ENCODE measurements around the gene SCYL3. TPM values are rescaled to one million over a fixed set of nuclear protein-coding genes. Genes with fewer than 3 reads are reported as not detected.

Gene SCYL3
- total RNA-seq, 2 experiments from 2014 or later, result 11.0 to 12.0 TPM

DNA sequence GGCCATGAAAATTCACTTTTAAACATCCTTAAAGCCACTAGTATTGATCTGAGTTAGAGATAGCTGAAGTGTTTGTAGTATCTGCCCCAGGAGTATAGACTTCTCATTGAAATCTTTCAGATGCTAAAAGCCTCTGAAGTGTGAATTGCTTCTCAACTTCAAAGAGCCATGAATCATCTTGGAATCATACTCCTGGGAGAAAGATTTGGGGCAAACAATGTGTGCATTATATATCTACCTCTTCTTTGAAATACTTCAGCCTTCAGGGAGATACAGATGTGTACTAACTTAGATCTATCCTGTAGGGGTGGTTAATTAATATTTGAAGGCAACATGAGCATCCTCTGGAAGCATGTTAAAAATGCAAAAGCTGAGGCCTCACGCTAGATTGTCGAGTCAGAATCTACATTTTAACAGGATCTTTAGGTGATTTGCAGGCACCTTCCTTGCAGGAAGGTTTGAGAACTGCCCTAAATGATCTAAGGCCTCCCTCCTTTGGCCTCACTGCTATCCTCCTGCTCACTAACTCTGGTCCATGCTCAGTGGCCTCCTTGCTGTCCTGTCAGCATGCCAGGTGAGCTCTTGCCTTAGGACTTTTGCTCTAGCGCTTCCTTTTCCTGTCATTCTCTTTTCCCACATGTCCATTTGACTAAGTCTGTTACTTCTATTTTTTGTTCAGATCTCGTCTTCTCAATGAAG lies 6.0 kb upstream of the SCYL3 start:
- Mint-ChIP-seq H3K27ac (no peak overlapping the region), H3K27me3 (peaks cover 5% of the 10 kb centered on the region), H3K4me1 (peaks cover 22% of the 10 kb centered on the region), H3K4me3 (no peak overlapping the region), H3K9me3 (ENCODE audit: low read depth) (no peaks in the 10 kb centered on the region), H3K36me3 (ENCODE audit: low read depth) (no peaks in the 10 kb centered on the region)
- no peak for DNase-seq
- ChIA-PET POLR2A (interaction anchor here (0.6 kb wide), 1 partner anchor 171 kb away, joined by 3 read pairs; no protein-coding TSS in a partner anchor), CTCF (interaction anchor here (1.0 kb wide), 1 partner anchor 12 kb away, joined by 4 read pairs; no protein-coding TSS in a partner anchor)
- intact Hi-C loops (cut with DNase I, micrococcal nuclease), result loop anchor here (10.0 kb wide), 3 partner anchors 635 to 1885 kb away; partner anchors contain the start of genes FMO4 (in 1 of the 2), GORAB (in 1 of the 2) and METTL13 (in 1 of the 2)
- no peak for ATAC-seq

DNA sequence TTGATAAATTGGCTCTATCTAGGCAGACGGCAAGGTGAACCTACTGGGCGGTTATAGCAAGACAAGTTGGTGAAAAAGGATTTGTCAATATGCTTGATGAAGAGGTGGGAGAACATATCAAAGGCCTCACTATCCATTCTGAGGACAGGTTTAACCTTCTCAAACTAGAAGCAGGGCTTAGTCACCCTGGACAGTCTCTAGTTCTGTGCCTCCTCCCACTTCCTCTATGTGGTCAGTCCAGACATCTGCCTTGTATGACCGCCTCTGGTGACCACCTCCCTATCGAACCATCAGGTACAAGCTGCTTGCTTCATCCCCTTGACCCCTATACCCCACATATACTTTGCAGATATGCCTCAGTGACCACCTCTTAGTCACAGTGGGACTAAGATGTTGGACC lies 2.3 kb upstream of the SCYL3 start:
- no peak for DNase-seq
- no peak for ATAC-seq
- Mint-ChIP-seq H3K36me3 (ENCODE audit: low read depth) (peaks cover 8% of the 10 kb centered on the region), H3K4me3 (no peak overlapping the region), H3K27ac (no peak overlapping the region), H3K9me3 (ENCODE audit: low read depth) (no peaks in the 10 kb centered on the region), H3K27me3 (peaks cover 3% of the 10 kb centered on the region), H3K4me1 (peaks cover 24% of the 10 kb centered on the region)
- CTCF ChIA-PET, result interaction anchor here (0.6 kb wide), 1 partner anchor 773 kb away, joined by 3 read pairs; no protein-coding TSS in a partner anchor
- POLR2A ChIA-PET, result no interaction called here
- intact Hi-C loops (cut with DNase I, micrococcal nuclease), result loop anchor here (10.0 kb wide), 3 partner anchors 639 to 1889 kb away; partner anchors contain the start of genes FMO4 (in 1 of the 2), GORAB (in 1 of the 2) and METTL13 (in 1 of the 2)

DNA sequence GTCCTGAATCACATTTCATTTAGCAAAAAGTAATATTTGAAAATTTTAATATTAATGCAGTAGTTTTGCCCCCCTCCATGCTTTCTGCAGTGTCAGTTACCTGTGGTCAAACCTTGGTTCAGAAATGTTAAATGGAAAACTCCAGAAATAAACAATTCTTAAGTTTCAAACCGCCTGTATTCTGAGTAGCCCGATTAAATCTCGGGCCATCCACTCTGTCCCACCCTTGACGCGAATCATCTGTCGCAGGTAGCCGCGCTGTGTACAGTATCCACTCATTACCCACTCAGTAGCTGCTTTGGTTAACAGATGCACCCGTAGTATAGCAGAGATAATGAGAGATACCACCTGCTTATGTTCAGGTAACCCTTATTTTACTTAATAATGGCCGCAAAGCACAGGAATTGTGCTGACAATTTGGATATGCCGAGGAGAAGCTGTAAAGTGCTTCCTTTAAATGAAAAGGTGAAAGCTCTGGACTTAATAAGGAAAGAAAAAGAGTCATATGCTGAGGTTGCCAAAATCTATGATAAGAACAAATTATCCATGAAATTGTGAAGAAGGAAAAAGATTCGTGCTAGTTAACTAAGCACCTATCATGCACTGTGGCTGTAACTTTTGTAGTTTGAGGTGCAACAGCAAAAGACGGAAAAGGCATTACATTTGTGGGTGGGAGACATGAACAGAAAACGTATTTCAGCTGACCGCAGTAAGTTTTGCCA lies 889 bp upstream of the SCYL3 start:
- Mint-ChIP-seq H3K36me3 (ENCODE audit: low read depth) (peaks cover 11% of the 10 kb centered on the region), H3K4me3 (peak overlapping the region; percentile 80), H3K4me1 (peaks cover 36% of the 10 kb centered on the region), H3K27me3 (no peaks in the 10 kb centered on the region), H3K9me3 (ENCODE audit: low read depth) (no peaks in the 10 kb centered on the region), H3K27ac (peak overlapping the region; percentile 99)
- ChIA-PET POLR2A (interaction anchor here (0.6 to 1.4 kb wide), 3 partner anchors 33 to 100 kb away, joined by 3 to 9 read pairs (median 3); partner anchors contain the start of gene METTL18), CTCF (interaction anchor here (0.7 to 1.4 kb wide), 6 partner anchors 14 to 645 kb away, joined by 3 to 4 read pairs (median 4); no protein-coding TSS in a partner anchor)
- intact Hi-C loops (cut with DNase I, micrococcal nuclease), result loop anchor here (1.0 to 10.0 kb wide), 16 partner anchors 14 to 1948 kb away; partner anchors contain the start of genes GORAB (in 2 of the 2), BLZF1 (in 1 of the 2), DNM3 (in 1 of the 2) and F5 (in 1 of the 2)
- ATAC-seq (no peak), DNase-seq (peak; percentile 16)

DNA sequence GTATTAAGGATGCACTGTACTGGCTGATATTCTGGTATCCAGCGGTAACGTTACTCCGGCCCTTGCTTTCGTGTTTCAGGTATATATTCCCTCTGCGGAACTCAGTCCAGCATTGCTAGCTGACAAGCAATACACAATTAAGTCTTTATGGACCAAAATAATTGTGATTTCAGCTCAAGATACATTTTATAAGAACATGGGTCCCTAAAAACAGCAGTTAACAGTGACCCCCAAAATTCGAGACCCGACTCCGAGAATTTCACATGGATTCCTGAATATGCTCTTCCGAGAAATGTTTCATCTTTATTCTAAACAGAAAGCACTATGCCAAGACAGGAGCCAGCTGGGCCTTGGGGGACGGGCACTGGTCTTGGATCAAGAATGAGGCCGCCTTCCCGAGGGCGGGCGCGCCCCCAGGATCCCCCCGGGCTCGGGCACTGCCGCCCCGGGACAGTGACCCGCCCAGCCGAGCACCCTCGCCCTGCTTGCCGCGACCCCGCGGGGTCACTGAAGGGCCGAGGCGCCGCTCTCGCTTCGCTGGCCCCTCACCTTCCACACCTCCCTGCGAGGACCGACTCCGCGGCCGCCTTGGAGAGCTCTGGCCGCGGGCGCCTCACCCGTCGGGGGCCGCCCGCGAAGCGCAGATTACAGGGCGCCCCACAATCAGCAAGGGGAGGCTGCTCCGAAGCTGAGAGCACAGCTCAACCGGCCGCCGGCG lies 610 bp downstream of the SCYL3 start:
- Mint-ChIP-seq H3K4me3 (peak overlapping the region; percentile 80), H3K27me3 (no peaks in the 10 kb centered on the region), H3K9me3 (ENCODE audit: low read depth) (no peaks in the 10 kb centered on the region), H3K4me1 (peaks cover 47% of the 10 kb centered on the region), H3K27ac (peak overlapping the region; percentile 89), H3K36me3 (ENCODE audit: low read depth) (peaks cover 18% of the 10 kb centered on the region)
- POLR2A ChIA-PET, result interaction anchor here (0.7 to 1.4 kb wide), 2 partner anchors 98 to 213 kb away, joined by 3 to 9 read pairs; partner anchors contain the start of gene METTL18
- no peak for DNase-seq
- intact Hi-C loops (cut with DNase I, micrococcal nuclease), result loop anchor here (1.0 to 10.0 kb wide), 15 partner anchors 181 to 1949 kb away; partner anchors contain the start of genes F5 (in 2 of the 2), METTL13 (in 2 of the 2), SLC19A2 (in 2 of the 2) and DNM3 (in 1 of the 2)
- CTCF ChIA-PET, result interaction anchor here (0.6 to 1.5 kb wide), 7 partner anchors 9 to 197 kb away, joined by 3 to 6 read pairs (median 3); partner anchors contain the start of gene KIFAP3
- ATAC-seq, result no peak

DNA sequence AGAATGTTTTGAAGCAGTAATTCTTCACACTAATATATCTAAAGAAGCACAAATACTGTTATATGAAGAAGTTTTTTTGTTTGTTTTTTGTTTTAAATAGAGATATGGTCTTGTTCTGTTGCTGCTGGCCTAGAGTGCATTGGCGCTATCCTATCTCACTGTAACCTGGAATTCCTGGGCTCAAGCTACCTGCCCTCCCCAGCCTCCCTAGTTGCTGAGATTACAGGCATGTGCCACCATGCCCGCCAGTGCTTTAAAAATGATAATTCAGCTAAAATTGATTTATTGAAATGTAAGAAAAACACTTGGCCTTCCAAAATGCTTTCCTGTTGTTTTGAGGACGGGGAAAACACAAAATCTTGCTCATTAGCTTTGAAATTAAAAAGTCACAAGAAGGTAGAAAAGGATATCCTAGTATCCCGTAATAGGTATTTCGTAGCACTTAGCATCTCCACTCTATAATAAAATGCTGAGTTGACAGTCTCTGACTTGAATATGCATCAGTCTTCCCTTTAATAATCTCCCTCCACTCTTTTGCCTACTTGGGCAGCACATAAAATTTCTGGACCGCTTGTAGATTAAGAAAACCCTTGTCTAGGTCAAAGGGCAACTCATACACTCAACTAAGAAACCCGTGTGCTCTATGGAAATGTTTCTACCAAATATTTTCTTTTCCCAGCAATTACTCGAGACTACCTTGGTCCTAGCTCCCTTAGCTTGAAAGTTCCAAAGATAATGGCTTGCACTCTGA lies 1.3 kb downstream of the SCYL3 start:
- H3K36me3 Mint-ChIP-seq (ENCODE audit: low read depth), result peaks cover 21% of the 10 kb centered on the region
- no peak for ATAC-seq
- DNase-seq, result no peak
- intact Hi-C loops (cut with DNase I, micrococcal nuclease), result loop anchor here (2.0 to 10.0 kb wide), 13 partner anchors 180 to 1950 kb away; partner anchors contain the start of genes F5 (in 2 of the 2), METTL13 (in 2 of the 2), SLC19A2 (in 2 of the 2) and DNM3 (in 1 of the 2)
- peaks cover 47% of the 10 kb centered on the region for H3K4me1 Mint-ChIP-seq
- ChIA-PET CTCF (interaction anchor here (0.5 to 1.5 kb wide), 8 partner anchors 10 to 626 kb away, joined by 3 to 6 read pairs (median 3); partner anchors contain the start of gene KIFAP3), POLR2A (interaction anchor here (0.7 kb wide), 1 partner anchor 212 kb away, joined by 3 read pairs; no protein-coding TSS in a partner anchor)
- peak overlapping the region; percentile 89 for H3K27ac Mint-ChIP-seq
- H3K4me3 Mint-ChIP-seq, result peak overlapping the region; percentile 80
- no peaks in the 10 kb centered on the region for H3K9me3 Mint-ChIP-seq (ENCODE audit: low read depth)
- H3K27me3 Mint-ChIP-seq, result no peaks in the 10 kb centered on the region

DNA sequence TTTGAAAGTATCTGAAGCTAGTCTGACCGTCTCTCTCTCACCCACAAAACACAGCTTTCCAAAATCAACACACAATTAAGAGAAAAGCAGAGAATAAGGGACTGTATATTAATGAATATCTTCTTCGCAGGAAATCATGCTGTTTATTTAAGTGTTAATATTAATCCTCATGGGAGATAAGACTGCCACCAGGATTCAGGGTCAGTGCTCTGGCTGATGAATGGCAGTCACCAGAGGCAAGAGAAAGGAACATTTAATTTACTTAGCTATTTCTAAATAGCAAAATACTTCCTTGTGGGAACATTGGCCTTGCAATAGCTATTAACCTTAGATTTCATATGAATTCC lies 2.2 kb downstream of the SCYL3 start:
- Mint-ChIP-seq H3K36me3 (ENCODE audit: low read depth) (peaks cover 27% of the 10 kb centered on the region), H3K9me3 (ENCODE audit: low read depth) (no peaks in the 10 kb centered on the region), H3K27me3 (no peaks in the 10 kb centered on the region), H3K4me1 (peaks cover 49% of the 10 kb centered on the region), H3K27ac (peak overlapping the region; percentile 89), H3K4me3 (peak overlapping the region; percentile 80)
- ChIA-PET CTCF (interaction anchor here (1.3 to 1.5 kb wide), 3 partner anchors 17 to 1254 kb away, joined by 3 to 4 read pairs (median 4); no protein-coding TSS in a partner anchor), POLR2A (interaction anchor here (1.0 to 1.2 kb wide), 2 partner anchors 97 to 183 kb away, joined by 4 to 6 read pairs; partner anchors contain the start of genes KIFAP3 and METTL18)
- ATAC-seq, result no peak
- intact Hi-C loops (cut with DNase I, micrococcal nuclease), result loop anchor here (1.0 to 10.0 kb wide), 10 partner anchors 96 to 1951 kb away; partner anchors contain the start of genes DNM3 (in 1 of the 2), F5 (in 1 of the 2), FMO4 (in 1 of the 2) and GORAB (in 1 of the 2)
- DNase-seq, result no peak

DNA sequence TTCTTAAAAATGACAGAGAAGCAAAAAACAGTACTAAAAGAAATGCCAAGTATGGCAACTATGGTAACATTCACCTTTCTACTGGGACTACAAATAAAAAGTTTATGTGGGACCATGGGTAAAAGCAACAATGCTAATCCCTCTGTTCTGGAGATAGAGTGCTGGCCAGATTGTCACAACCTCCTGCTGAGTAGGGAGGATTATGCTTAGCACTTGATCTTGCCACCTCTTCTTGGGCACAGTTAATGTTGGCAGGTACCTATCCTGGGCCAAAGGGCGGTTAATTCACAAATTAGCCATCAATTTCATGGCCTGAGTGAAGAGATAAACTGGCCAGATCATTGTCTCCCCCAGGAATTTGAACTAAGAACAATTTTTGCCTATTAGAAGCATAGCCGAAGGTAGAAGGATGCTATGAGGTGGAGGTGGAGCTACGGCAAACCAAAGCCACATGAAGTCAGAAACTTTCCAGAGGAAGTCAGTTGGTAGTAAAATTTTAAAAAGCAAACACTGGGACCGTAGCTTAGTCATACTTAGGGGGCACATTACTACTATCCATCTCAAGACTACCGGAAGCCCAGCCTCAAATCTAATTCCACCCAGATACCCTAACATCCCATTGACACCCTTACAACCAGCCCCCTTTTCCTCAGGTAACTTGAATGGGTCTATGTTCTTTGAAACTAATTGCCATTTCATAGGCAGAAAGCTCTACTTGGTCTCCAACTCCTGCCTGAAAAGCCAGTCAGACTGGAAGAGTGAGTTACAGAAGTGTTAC lies 2.7 kb downstream of the SCYL3 start:
- Mint-ChIP-seq H3K36me3 (ENCODE audit: low read depth) (peaks cover 33% of the 10 kb centered on the region), H3K27ac (peak overlapping the region; percentile 89), H3K4me3 (peak overlapping the region; percentile 80), H3K9me3 (ENCODE audit: low read depth) (no peaks in the 10 kb centered on the region), H3K27me3 (no peaks in the 10 kb centered on the region), H3K4me1 (peaks cover 52% of the 10 kb centered on the region)
- intact Hi-C loops (cut with DNase I, micrococcal nuclease), result loop anchor here (1.0 to 10.0 kb wide), 10 partner anchors 96 to 1951 kb away; partner anchors contain the start of genes DNM3 (in 1 of the 2), F5 (in 1 of the 2), FMO4 (in 1 of the 2) and GORAB (in 1 of the 2)
- ChIA-PET POLR2A (interaction anchor here (1.0 to 1.2 kb wide), 2 partner anchors 96 to 183 kb away, joined by 4 to 6 read pairs; partner anchors contain the start of genes KIFAP3 and METTL18), CTCF (interaction anchor here (1.3 to 1.5 kb wide), 3 partner anchors 17 to 1254 kb away, joined by 3 to 4 read pairs (median 4); no protein-coding TSS in a partner anchor)
- ATAC-seq (peak; percentile 47), DNase-seq (peak; percentile 57)

DNA sequence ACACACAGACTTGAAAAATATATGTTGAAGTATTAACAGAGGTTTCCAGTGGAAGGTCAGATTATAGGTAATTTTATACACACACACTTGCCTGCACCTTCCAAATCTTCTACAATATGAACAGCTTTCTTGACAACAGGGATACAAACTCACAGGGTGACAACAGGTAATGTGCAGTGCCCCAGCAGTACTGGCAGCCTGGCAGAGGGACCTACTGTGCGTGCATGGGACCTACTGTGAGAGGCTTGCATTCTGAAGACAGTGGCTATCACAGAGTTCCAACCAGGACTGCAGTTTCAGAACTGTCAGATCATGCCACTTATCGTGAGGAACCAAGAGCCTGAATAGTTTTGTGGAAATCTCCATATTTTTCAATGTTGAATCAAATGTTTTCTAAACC lies 3.8 kb downstream of the SCYL3 start:
- Mint-ChIP-seq H3K4me3 (no peak overlapping the region), H3K4me1 (peaks cover 56% of the 10 kb centered on the region), H3K9me3 (ENCODE audit: low read depth) (no peaks in the 10 kb centered on the region), H3K27me3 (no peaks in the 10 kb centered on the region), H3K36me3 (ENCODE audit: low read depth) (peaks cover 37% of the 10 kb centered on the region), H3K27ac (peak overlapping the region; percentile 13)
- ATAC-seq (no peak), DNase-seq (no peak)
- POLR2A ChIA-PET, result no interaction called here
- intact Hi-C loops (cut with DNase I, micrococcal nuclease), result loop anchor here (5.0 to 10.0 kb wide), 9 partner anchors 178 to 1952 kb away; partner anchors contain the start of genes DNM3 (in 1 of the 2), F5 (in 1 of the 2), FMO4 (in 1 of the 2) and GORAB (in 1 of the 2)
- CTCF ChIA-PET, result no interaction called here

DNA sequence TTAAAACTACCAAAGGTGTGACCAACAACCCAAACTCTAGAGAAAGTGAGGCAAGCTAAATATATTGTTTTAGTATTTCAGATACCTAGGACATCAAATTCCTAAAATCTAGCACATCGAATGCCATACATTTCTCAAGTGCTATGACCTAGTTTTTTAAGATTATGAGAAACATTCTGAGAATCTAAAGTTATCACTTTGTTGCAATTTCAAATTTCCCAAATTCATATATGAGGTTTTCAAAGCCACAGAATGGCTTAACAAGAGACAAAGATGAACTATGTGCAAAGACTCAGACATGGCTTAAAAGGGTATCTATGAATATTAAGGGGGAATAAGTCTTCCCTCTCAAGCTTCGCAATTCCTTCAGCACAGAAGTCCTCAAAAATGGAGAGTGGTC lies 6.8 kb downstream of the SCYL3 start:
- Mint-ChIP-seq H3K36me3 (ENCODE audit: low read depth) (peaks cover 35% of the 10 kb centered on the region), H3K4me3 (no peak overlapping the region), H3K27me3 (no peaks in the 10 kb centered on the region), H3K4me1 (peaks cover 42% of the 10 kb centered on the region), H3K27ac (no peak overlapping the region), H3K9me3 (ENCODE audit: low read depth) (no peaks in the 10 kb centered on the region)
- POLR2A ChIA-PET, result no interaction called here
- CTCF ChIA-PET, result interaction anchor here (1.5 kb wide), 2 partner anchors 13 to 50 kb away, joined by 4 read pairs; no protein-coding TSS in a partner anchor
- intact Hi-C loops (cut with DNase I, micrococcal nuclease), result no loop called here
- ATAC-seq (no peak), DNase-seq (no peak)
